HG03378 (cell line): ENCODE data around the gene LRP1.
"Not testable (repeated sequence)": the region's sequence is repeated elsewhere in the genome, so short reads cannot be mapped to it uniquely, and the experiment has no call there.

Experiments
- ATAC-seq: cut with Tn5 transposase; IDR thresholded peaks from one replicate; pipeline ENCODE4 v1.9.1; 2021; ENCODE audit warnings: mild to moderate bottlenecking, moderate library complexity; ENCODE audit not compliant: unreplicated experiment

LRP1 gene

DNA sequence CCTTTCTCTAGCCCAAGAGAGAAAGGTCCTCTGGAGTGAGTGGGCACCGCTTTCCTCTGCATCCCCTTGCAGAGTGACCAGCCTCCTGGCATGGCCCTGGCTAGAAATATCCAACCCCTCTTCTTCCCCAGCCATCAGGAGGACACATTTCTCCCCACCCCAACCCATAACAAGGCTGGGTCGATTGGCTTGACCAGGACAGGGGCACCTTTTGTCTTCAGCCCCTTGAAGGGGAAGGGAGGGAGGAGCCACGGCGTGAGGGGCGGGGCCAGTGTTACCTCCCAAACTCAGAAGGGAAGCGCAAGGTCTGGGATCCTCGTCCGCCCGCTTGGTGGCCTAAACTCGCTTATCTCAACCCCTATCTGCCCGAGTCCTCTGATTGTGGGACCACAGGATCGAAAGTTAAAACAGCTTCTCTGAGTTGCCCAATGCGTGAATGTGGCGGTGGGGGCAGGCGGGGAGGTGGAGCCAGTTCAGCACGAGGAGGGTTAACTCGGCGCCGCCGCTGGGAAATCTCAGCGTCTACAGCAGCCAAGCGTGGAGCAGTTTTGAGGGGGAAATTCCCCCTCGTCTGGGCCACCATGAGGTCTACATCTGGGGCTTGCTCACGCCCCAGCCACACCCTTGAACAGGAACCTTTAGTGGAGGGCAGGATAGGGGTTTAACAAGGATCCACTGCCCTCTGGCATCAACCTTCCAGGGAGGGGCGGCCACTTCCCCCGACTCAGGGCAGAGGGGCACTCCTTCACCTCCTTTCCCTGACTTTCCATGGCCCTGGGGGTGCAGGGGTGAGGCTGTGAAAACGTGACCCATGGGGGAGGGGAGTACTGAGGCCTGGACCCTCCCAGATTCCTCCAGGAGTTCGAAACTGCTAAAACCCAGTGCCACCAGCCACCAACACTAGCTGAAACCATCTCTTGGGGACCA lies 17.9 kb upstream of the LRP1 start:
- ATAC-seq = no peak

DNA sequence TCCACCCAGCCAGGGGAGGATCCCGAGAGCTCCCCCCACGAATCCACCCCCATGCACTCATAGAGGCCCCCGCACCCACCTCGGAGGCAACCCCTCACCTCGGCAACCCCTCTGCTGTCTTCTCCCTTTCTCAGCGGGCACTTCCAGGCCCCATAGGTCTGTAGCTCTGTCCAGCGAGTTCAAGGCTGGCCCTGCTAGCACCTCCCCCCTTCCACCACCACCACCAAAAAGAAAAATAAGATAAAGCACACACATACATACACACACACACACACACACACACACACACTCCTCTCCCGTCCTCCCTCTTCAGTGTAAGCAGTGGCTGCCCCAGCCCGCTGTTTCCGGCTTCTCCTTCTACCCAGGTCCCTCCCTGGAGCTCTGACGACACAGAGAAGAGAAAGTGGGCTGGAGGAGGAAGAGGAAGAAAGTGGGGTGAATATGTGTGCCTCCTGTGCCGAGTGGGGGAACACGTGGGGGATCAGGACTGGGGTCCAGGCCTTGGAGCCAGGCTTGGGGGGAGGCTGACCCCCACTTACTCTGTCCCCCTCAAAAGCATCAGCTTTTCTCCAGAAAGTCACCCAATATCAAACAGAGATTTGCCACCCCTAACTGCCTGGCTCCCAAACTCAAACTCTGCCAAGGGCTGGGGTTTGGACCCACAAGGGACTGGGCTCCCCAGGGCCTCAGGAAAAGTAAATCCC lies 17.1 kb upstream of the LRP1 start, which contains the start of gene STAT6:
TSS of gene STAT6 (minus strand) at position 332 of the 704 bp plus-strand sequence. CDS start 3,084 bp downstream, outside the sequence.
- peak; percentile 41 for ATAC-seq

DNA sequence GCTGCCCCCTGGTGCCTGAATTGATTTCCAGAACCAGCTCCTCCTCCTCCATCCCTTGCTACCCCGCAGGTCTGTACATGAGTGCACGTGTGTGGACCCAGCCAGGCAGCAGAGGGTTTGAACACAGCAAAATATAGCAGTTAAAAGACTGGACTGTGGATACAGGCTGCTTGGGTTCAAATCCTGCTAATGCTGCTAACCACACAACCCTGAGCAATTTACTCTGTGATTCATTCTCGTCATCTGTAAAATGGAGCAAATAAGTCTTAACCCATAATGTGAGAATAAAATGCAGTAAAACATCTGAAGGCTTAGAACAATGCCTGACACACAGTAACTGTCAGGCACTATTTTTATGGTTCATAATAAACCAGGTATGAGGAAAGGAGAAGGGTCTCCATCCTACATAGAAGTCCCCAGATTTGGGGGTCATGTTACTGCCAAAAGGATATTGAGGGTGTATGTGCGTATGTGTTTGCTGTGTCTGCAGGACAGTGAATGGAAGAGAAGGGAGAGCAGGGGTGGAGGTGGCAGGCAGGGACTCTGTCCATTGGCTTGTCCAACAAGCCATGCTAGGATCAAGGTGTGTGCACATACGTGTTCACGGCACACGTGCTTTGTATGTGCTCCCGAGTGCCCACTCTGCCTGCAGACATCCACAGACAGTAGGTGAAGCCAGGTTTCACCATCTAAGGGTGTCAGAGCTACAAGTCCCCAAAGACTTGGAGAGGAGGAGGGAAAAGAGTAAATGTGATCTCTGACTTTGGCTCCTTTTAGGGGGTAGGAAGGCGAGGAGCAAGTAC lies 15.6 kb upstream of the LRP1 start:
- peak; percentile 62 for ATAC-seq

DNA sequence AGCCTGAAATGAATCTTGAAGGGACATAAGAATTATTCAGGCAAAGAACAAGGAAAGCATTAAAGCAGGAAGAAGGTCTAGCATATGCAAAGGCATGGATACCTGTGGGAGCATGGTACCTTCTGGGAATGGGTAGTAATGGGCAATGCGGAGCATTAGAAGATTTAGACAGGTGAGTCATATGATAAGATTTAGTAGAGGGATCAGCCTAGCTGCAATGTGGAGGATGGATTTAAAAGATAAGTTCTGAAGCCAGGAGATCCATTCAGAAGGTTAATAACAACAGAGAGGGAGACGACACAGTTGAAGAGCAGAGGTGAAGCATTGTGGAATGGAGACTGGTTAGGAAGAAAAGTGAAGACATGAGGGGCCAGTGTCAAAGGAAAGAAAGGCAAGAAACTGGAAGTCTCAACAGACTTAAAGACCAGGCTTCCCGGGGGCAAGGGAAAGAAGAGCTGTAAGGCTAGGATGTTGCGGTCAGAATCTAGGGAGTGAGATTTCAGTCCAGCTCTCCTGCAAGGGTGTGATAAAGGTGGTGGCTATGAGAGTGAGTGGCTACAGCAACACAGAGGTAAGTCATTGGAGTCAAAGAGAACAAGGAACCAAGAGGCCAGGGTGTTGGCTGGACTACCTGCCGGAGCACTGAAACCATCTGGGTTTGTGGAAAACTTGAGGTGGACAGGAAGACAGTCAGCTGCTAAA lies 11.6 kb upstream of the LRP1 start:
- no peak for ATAC-seq

DNA sequence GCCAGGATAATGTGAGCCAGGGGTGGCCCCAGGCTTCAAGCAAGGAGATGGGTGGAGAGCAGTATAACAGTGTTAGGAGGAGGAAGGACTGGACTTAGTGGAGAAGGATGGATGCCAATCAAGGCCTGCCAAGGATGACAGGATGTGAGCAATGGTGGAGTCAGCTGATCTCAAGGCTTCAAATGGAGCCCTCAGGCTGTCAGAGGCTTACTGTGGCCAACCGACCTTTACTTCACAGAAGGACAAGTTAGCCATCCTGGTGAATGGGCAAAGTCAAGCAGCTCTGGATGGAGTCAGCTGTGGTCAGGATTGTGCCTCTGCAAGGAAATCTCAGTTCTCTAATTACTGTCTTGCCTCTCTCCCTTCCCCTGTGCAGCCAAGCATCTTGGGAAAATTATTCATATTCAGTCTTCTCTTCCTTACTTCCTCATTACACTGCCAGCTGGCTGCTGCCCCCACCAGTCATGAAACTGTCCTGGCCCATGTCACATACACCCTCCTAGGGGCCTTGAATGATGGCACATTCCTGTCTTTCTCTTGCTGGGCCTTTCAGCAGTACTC lies 9.5 kb upstream of the LRP1 start:
- ATAC-seq = no peak

DNA sequence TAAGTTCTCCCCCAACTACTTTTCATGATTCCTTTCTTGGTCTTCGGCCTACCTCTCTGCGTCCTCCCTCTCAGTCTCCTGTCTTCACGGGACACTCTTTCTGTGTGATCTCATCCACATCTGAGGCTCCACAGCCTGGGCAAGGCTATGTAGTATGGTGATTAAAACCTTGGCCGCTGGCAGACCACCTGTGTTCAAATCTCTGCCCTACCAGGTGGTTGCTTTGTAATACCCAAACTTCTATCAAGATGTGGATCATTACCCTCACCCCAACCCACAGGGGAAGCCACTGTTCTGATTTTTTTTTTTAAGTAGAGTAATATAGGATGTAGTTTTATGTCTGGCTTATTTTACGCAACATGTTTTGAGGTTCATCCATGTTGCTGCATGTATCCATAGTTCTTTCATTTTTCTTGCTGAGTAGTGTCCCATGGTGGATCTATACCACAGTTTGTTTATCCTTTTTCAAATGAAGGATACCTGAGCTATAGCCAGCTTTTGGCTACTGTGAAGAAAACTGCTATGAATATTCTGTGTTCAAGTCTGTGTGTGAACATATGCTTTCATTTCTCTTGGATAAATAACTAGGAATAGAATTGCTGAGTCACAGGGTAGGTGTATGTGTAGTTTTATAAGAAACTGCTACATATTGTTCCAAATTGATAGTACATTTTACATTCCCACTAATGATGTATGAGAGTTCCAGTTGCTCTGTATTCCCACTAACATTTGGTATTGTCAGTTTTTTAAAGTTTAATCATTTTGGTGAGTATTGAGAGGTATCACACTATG lies 8.8 kb upstream of the LRP1 start:
- ATAC-seq = no peak

DNA sequence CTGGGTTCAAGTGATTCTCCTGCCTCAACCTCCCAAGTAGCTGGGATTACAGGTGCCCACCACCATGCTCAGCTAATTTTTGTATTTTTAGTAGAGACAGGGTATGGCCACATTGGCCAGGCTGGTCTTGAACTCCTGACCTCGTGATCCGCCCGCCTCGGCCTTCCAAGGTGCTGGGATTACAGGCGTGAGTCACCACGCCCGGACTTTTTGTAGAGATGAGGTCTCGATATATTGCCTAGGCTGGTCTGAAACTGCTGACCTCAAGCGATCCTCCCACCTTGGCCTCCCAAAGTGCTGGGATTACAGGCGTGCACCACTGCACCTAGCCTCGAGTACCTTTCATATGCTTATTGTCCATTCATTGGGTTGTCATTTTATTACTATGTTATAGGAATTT lies 7.6 kb upstream of the LRP1 start:
- not testable (repeated sequence) for ATAC-seq

DNA sequence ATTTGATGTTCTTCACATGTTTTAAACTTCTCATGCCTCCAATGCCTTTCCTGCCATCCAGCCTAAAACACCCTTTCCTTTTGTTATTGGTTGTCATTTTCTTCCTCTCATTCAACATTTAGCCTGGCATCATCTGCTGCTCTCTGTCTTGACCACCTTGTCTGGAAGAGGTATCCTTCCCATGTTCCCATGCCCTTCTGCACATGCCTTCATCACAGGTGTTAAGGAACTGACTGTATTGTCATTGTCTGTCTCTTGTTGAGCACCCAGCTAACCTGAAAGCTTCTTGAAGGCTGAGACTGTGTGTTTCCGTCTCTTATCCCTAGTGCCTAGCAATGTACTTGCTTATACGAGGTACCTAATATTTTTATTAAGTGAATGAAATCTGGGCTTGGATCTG lies 4.5 kb upstream of the LRP1 start:
- ATAC-seq = no peak

DNA sequence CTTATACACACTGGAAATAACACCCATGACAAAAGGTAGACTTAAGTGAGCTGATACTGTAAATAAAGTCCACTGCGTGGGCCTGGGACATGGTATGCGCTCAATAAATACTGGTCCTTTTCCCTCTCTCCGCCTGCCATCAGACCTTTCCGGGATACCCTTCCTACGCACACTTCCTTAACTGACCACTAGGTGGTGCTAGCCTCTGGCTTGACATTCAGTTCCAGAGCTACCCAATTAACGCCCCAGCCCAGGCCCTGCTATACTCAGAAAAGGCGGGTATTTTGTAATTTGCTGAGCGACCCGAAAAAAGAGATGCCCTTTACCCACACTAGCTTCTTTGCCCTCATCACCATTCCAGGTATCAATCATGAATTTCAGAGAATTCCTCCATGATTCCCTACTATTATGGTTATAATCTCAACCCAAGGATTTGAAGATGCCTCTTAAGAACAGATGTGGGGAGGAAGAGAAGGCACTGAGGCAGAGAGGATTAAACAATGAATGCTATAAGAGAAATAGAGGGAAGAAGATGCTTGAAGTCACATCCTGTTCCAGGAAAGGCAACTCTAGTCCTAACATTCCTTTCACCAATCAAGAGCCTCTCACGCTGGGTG lies 3.9 kb upstream of the LRP1 start:
- ATAC-seq = peak; percentile 62

DNA sequence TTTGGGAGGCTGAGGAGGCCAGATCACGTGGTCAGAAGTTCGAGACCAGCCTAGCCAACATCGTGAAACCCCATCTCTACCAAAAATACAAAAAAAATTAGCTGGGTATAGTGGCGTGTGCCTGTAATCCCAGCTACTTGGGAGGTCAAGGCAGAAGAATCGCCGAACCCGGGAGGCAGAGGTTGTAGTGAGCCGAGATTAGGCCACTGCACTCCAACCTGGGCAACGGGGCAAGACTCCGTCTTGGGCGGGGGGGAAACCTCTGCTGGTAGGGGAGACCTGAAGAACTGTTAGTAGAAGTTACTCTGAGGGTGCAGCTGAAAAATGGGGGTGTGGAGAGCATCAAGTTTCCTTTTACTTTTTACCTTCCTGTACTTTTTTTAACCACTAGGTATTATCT lies 2.2 kb upstream of the LRP1 start:
- no peak for ATAC-seq

DNA sequence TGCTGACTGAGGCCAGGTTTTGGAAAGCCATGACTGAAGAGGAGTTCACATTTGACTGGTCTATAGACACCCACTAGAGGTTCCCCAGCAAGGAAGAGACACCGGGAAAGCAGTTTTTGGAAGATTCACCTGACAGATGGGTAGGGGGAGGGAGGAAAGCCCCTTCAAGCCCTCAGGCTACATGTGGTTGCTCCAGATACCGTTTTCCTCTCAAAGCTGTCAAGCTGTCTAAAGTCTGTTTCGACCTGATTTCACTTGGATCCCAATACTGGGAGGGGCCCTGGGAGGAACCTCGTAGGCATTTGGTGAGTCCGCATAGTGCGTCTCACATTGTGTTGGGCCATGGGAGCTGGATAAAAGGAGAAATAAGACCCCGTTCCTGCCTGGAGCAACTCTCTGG lies 1.7 kb upstream of the LRP1 start:
- no peak for ATAC-seq

DNA sequence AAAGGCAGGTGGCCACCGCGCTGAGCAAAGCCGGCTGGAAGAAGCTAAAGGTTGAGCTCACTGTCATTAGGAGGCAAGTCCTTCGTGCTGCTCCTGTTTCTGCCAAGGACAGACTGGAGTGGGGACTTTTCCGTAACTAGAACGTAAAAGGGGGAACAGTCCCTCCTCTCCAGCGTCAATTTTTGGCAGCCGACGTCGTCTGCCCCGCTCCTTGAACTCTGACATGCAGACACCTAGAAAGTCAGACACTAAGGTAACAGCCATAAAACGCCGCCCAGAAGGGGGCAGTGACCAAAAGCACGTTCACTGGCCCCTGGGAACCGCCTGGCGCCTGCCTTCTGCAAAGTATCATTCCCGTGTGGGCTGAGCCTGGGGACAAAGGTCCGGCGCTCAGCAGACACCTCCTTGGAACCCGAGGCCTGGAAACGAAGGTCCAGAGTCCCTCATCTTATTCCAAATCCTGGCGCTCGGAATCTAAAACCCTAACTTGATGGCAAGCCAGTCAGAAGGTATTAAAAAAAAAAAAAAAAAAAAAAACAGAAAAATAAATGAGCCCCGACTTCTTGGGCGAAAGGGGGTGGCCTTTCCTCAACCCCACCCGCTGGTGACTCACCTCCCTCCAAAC lies 1.1 kb upstream of the LRP1 start:
- no peak for ATAC-seq

DNA sequence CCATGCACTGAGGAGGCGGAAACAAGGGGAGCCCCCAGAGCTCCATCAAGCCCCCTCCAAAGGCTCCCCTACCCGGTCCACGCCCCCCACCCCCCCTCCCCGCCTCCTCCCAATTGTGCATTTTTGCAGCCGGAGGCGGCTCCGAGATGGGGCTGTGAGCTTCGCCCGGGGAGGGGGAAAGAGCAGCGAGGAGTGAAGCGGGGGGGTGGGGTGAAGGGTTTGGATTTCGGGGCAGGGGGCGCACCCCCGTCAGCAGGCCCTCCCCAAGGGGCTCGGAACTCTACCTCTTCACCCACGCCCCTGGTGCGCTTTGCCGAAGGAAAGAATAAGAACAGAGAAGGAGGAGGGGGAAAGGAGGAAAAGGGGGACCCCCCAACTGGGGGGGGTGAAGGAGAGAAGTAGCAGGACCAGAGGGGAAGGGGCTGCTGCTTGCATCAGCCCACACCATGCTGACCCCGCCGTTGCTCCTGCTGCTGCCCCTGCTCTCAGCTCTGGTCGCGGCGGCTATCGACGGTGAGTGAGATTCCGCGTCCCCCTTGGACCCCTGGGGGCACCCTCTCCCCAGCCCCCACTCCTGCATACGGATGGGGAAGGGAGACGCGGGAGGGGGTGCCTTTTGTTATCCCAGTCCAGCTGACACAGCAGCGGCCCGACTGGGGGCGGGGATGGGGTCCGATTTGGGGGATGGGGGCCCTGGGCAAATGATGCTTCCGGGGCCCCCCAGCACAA lies 400 bp downstream of the LRP1 start:
- ATAC-seq = no peak

DNA sequence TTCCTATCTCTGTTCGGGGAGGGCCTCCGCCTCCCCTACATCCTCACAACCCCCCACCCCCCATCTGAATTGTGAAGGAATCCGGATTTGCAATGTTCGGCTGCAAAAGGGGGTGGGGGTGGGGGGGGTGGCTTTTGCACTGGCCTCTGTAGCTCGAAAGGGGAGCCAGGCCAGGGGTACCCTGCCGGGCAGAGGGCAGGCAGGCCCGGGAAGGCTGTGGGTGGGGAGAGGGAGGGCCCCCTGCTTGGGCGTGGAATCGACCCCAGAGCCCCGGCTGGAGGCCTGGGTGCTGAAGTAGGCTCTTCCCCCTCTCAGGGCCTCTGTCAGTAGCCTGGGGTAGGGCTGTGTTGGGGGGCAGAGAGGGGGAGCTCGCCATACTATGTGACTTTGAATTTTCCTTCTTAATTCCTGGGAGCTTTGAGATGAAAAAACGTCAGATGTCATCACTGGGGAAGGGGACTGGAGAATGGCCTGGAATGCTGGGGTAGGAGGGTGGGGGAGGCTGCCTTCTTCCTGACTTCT lies 1.1 kb downstream of the LRP1 start:
- ATAC-seq = no peak

DNA sequence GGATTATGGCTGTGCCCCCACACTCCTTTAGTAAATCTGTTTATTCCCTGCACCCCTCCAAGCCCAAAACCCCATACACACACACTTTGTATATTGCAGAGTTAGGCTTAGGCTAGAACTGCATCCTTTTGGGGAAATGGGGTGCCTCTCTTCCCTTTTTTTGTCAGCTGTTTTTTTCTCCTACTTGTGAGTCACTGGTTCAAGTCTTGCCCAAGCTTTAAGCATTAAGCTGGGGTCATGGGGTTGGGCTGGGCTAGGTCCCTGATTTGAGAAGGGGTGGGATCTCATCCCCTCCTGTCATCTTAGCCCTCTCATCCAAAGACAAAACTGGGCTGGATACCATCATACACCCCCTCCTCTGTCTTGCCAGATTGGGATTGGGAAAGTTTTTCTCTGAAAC lies 1.6 kb downstream of the LRP1 start:
- ATAC-seq = no peak

DNA sequence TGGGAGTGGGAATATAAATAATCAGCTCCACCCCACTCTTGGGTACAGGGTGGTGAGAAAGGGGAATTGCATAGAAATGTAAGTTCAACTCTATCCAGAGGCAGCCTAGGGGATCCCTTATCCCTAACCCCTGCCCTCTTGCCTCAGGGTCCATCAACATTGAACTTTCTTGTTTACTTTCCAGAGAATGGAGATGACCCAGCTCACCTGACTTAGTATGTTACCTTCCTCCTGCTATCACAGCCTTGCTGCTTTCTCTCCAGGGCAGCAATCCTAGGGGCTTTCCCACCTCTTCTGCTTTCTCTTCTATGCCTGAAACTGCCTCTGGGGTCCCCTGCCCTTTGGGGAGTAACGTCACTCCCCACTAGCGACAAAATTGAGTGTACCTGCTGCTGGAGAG lies 2.7 kb downstream of the LRP1 start:
- ATAC-seq = no peak

DNA sequence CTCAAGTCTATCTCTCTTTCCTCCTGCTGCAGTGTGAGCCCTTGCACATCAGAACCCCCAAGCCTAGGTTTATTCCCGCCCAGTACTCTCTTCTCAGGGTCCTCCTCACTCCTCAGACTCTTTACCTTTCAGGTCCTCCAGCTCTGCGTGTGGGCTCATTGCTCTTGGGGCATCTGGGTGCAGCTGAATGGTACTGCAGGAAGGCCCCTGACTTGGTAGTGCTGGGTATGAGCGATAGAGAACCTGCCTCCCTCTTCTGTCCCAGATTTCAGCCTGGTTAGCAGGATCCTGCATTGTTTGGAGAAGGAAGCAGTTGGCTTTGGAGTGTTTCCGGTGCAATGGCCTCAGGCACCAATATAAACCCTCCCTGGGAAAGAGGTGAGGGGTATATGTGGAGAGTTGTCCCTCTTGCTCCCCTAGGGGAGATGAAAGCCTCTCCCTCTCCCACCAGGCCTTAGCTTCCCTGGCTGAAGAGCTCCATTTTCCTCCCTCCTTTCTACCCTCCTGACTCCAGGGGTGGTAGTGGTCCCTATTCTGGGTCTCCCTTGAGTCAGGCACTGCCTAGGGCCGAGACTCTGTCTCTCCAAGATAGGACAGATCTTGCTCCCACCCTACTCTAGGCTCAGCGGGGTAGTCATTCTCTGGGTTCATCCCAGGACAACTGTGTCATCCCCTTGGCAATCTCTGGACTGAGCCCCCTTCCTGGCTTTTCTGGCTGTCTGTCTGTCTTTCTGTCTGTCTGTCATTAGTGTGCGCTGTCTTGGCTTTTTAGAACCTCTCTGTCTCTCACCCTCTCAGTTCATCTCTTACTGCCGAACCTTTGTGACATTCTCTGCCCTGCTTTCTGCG lies 3.8 kb downstream of the LRP1 start:
- ATAC-seq = no peak
